DMS 273 treated with DMSO at 0.1 percent for 48 hours (cell line): ENCODE results near the gene SIRPB2.

Experiments used
- DNase-seq: peaks from one replicate; lab custom pipeline; 2025; lab: John Stamatoyannopoulos, UW

The SIRPB2 gene

DNA sequence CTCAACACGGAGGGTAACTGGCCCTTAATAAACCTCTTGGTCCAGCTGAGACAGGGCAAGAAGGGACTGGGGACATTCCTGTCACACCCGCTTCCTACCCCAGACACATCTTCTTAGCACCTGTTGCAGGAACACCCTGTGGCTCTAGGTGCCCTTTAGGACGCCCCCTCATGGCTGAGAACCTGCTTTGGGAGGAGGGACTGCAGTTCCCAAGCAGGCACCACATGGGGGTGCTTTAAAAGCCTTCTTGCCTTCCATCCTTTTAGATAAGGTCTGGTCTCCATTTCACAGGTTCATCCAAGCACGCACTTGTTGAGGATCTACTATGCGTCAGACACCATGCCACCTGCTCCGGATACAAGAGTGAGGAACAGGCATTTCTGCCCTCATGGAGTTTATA lies 51.2 kb downstream of the SIRPB2 start:
- DNase-seq: no peak

DNA sequence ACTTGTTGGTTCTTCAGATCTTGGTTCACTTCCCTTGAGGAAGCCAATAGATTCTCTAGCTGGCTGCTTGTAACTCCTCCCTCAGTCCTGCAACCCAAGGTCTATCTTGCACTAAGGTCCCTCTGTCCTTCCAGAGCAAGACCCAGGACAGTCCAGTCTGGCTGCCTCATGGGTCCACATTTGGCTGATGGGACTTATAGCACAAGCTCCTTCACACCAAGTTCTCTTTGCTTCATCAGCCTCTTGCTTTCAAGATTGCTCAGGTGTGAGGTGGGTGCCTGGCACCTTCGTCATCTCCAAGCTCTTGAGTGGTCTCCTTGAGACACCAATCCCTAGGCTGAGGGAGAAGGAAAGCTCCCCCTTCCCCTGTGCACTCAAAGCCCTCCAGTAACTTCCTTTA lies 52.9 kb downstream of the SIRPB2 start:
- no peak for DNase-seq

DNA sequence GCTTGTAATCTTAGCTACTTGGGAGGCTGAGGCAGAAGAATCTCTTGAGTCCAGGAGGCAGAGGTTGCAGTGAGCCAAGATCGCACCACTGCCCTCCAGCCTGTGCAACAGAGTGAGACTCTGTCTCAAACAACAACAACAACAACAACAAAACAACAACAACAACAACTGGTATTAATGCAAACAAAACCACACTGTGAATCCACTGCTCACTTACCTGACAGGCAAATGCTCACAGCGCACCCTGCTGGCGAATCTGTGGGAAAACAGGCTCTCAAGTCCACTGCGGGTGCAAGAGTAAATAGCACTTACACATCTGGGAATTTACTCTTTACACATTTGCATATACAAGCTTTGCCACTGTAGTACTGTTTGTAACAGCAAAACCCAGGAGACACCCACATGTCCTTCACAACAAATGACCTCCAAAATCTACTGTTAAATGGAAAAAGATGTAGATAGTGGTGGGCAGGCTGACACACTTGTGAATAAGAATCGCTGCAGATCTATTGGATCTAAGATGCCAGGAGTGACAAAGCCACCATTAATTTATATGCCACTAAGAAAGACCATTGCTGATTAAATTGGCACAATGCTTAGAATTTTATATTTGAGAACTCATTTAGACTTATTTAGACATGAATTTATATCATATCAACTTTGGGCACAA lies 53.9 kb downstream of the SIRPB2 start:
- DNase-seq: peak; percentile 41

DNA sequence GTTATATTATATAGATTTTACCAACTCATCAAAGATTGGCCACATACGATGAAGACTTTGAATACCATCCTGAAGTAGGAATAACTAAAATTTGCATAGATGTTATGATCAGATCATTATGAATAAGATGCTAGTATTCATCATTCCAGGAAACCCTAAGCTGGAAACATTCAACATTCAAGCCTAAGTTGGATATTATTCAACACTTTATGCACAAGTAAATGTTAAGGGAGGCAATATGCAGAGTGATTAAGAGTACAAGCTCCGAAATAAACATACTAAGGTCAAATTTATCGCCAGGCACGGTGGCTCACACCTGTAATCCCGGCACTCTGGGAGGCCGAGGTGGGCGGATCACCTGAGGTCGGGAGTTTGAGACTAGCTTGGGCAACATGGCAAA lies 55.0 kb downstream of the SIRPB2 start:
- no peak for DNase-seq

DNA sequence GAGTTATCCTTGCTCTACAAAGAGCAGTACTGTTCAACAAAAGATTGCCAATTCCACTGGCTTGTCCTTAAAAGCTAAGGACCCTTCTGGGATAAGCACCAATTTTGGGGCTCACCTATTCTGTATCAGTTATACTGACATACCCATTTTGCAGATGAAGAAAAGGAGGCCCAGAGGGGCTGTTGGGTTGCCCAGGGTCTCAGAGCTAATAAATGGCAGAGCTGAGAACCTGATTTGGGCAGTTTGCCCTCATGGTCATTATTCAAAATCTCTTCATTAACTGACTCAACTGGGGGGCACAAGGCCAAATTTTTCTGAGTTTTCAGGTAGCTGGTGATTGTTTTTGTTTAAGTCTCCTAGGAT lies 55.9 kb downstream of the SIRPB2 start:
- no peak for DNase-seq

DNA sequence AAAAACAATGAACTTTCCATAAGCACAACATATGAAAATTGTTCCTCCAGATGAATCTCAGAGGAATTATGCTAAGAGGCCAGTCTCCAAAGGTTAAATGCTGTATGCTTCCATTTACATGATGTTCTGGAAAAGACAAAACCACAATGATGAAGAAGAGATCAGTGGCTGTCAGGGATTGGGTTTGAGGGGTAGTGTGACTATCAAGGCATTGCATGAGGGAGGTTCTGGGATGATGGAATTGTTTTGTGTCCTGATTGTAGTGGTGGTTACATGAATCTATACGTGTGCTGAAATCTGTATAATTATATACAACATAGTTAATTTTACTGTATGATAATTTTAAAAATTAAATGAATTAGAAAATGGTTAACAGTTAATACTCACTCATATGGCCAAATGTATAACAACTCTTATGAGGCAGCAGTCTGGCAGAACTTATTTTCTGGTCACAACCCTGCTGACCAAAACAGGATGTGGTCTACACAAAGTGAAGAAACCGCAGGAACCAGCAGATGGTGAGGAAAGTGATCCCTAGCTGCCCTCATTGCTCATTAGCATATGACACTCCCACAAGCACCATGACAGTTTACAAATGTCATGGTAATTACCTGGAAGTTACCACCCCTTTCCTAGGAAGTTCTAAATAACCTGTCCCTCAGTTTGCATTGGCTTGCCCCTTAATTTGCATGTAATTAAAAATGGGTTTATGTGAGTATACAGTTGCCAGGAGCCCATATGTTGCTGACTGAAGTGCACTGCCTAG lies 56.5 kb downstream of the SIRPB2 start:
- DNase-seq: peak; percentile 94

DNA sequence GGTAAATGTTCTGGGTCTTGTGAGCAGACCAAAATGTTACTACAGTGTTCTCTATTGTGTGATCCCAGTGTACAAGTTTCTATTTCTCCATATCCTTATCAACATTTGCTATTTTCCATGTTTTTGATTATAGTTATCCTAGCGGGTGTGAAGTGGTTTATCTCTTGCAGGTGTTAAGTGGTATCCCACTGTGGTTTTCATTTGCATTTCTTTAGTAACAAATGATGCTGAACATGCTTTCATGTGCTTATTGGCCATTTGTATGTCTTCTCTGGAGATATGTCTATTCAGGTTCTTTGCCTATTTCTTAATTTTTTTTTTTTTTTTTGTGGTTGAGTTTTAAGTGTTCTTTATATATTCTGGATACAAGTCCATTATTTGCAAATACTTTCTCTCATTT lies 60.1 kb downstream of the SIRPB2 start:
- no peak for DNase-seq

DNA sequence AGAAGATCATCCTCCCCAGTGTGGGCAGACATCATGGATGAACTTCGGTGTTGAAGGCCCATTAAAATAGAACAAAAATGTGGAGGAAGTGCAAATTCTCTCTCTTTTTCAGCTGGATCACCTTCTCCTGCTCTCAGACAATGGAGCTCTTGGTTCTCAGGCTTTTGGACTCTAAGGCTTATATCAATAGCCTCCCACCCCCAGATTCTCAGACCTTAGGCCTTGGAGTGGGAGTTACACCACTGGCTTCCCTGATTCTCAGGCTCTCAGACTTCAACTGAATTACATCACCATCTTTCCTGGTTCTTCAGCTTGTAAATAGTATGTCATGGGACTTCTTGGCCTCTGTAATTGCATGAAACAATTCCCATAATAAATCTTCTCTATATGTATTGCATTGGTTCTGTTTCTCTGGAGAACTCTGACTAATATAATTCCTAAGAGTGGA lies 61.2 kb downstream of the SIRPB2 start:
- no peak for DNase-seq

DNA sequence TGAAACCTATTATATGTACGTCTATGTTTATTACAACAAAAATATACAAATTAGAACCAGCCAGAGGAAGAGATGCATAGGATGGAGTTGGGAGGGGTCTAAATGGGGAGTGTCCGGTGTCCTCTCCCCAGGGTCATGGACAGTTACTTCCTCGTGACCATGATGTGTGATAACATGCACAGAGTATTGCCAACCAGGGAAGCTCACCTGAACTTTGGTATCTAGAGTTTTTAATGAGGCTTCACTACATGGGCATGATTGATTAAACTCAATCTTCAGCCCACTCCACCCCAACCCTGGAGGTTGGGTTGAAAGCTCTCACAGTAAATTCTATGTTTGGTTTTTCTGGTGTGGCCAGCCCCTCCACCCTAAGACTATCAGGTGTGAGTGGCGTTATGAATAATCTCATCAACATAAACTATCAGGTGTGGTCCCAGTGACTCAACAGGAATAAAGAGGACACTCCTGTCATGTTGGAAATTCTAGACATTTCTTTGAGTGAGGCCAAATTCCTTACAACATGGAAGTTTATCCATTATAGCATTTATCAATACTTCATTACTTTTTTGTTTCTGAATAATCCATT lies 62.0 kb downstream of the SIRPB2 start:
- no peak for DNase-seq

DNA sequence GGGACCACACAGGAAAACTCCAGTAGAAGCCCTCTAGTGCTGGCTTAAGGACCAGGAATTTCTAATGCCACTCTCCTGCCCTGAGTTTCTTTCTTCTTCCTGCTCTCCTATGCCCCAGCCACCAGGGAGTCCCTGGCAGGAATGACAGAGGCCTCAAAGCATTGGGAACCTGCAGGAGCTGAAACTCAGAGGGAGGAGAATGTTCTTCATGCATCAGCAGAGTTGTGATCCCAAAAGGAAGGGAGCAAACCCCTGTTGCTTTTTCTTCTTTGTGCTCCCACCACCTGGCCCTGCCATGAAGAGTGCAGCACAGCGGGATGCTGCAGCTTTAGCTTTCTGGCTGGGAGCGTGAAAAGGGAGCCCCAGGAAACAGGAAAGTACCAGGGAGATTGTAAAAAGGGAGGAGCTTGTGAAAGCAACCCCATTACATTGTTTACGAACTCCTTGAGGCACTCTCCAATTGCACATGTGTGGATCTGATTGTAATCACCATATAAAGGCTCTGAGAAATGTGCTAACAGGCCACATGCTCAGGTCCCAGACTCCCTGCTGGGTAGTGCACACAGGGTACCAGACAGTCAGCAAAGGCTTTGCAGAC lies 63.7 kb downstream of the SIRPB2 start:
- DNase-seq: peak; percentile 86

DNA sequence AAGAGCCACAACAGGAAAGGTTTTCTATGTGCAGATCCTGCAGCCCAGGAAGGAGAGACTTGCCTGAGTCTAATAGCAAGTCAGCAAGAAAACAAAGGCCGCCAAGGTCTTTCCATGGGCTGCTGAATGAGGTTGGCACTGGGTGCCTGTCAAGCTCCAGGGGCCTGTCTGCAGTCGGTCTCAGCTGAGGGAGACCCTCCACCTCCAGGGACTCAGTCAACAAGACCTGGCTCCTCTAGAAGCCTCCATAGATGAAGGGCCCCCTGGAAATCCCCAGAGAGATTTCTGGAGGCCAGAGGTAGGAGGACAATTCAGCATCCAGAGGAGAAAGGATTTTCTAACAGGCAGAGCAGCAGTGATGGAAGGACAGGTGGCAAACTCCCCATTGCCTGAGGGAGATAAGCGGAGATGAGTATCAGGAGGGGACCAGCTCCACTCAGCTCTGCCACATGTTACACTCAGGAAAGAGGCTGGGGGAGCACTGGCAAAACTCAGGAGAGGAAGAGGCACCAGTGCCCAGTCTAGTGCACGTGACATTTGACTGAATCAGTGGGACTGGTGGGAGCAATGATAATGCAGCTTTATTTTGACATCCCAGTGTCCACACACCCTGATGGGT lies 64.9 kb downstream of the SIRPB2 start:
- DNase-seq: no peak
